Measurements from ENCODE around the gene SLC25A34. TPM values are rescaled to one million over a fixed set of nuclear protein-coding genes. Genes with fewer than 3 reads are reported as not detected.

SLC25A34 gene
- total RNA-seq, 3 donors from 2014 or later (not counting 1 experiment from before 2014, with no cell fraction given): 0.73 to 1.8 (median 1.6) TPM

DNA sequence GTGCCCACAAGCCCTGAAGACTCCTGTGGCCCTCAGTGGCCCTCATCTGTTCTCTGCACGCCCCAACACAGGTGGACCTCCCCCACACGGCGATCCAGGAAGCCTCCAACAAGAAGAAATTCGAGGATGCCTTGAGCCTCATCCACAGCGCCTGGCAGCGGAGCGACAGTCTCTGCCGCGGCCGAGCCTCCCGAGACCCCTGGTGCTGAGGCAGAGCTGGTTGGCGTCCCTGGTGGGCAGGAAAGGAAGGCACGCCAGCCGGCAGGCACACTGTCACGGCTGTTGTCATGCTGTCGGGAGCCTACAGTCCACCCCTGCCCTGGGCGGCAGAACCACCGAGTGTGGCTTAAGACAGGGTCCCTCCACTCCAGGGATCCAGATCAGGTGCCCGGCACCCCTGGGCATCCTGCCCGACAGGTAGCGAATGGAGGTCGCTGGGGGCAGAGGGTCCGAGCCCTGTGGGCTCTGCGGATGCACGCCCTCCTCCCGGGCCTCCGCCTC lies 2.3 kb upstream of the SLC25A34 start:
- Mint-ChIP-seq H3K9me3 (no peaks in the 10 kb centered on the region), H3K27ac (no peak overlapping the region), H3K4me1 (no peaks in the 10 kb centered on the region), H3K4me3 (no peak overlapping the region), H3K36me3 (no peaks in the 10 kb centered on the region), H3K27me3 (ENCODE audit: low read depth in 2 of 2) (no peaks in the 10 kb centered on the region)
- ATAC-seq: no peak
- TF ChIP-seq CTCF (IDR thresholded peaks at IDR 0.05): no peak
- no peak overlapping the region for H3K4me3 ChIP-seq (ENCODE audit: low read length)
- H3K4me1 ChIP-seq (ENCODE audit: control insufficient read depth, insufficient read depth, low read length): no peaks in the 10 kb centered on the region
- H3K9me3 ChIP-seq (ENCODE audit: control insufficient read depth, insufficient read depth, low read length): no peaks in the 10 kb centered on the region
- H3K36me3 ChIP-seq (ENCODE audit: control insufficient read depth, insufficient read depth, low read length): peaks cover 41% of the 10 kb centered on the region
- no peaks in the 10 kb centered on the region for H3K27me3 ChIP-seq (ENCODE audit: control insufficient read depth, insufficient read depth, low read length)
- H3K27ac ChIP-seq (ENCODE audit: low read length): no peak overlapping the region
- intact Hi-C loops (cut with micrococcal nuclease): no loop called here
- whole genome bisulfite sequencing (ENCODE audit: insufficient coverage): 96% methylated on average over 27 of the region's 27 CpGs
- DNase-seq: no peak

DNA sequence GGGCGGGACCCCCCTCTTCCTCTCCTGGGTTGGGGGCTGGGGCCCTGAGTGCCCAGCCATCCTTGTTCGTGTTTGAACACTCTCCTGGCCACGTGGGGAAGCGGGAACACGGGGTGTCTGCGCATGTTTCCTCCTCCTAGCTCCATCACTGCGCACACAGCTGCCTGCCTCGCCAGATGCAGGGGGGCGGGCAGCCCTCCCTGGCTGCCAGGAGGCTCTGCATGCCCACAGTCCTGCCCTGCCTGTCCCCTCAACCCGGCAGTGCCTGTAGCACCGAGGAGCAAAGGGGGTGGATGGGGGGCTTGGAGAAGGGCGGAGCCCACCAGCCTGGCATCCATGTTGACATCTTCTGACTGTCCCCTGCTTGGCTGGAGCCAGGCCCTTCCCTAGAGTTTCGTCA lies 1.8 kb upstream of the SLC25A34 start:
- Histone ChIP-seq H3K4me1 (ENCODE audit: control insufficient read depth, insufficient read depth, low read length) (no peaks in the 10 kb centered on the region), H3K27me3 (ENCODE audit: control insufficient read depth, insufficient read depth, low read length) (no peaks in the 10 kb centered on the region), H3K36me3 (ENCODE audit: control insufficient read depth, insufficient read depth, low read length) (peaks cover 35% of the 10 kb centered on the region), H3K9me3 (ENCODE audit: control insufficient read depth, insufficient read depth, low read length) (no peaks in the 10 kb centered on the region), H3K4me3 (ENCODE audit: low read length) (no peak overlapping the region), H3K27ac (ENCODE audit: low read length) (no peak overlapping the region)
- Mint-ChIP-seq H3K4me1 (no peaks in the 10 kb centered on the region), H3K4me3 (no peak overlapping the region), H3K9me3 (no peaks in the 10 kb centered on the region), H3K27me3 (ENCODE audit: low read depth in 2 of 2) (no peaks in the 10 kb centered on the region), H3K27ac (no peak overlapping the region), H3K36me3 (no peaks in the 10 kb centered on the region)
- intact Hi-C loops (cut with micrococcal nuclease): no loop called here
- WGBS (ENCODE audit: insufficient coverage): 93% methylated on average over 13 of the region's 13 CpGs
- ATAC-seq (no peak), DNase-seq (no peak)
- no peak for TF ChIP-seq CTCF (IDR thresholded peaks at IDR 0.05)

DNA sequence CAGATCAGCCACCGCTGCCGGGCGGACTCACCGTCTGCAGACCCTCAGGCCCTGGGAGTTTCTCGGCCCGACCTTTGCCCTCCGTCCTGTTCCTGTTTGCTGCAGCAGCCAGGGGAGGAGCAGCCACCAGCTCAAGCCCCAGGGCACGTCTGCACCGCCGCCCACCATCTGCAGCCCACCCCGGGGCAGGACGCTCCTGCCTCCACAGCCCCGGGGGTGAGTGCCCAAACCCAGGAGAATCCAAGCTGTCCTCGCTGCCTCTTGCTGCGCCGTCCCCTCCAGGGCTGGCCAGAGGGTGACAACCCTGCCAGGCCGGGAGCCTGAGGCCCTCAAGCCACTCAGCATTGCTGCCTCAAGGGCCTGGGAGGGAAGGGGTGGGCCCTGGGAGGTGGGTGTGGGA lies 1.2 kb upstream of the SLC25A34 start:
- no peaks in the 10 kb centered on the region for H3K27me3 Mint-ChIP-seq (ENCODE audit: low read depth in 2 of 2)
- no peaks in the 10 kb centered on the region for H3K27me3 ChIP-seq (ENCODE audit: control insufficient read depth, insufficient read depth, low read length)
- H3K4me1 ChIP-seq (ENCODE audit: control insufficient read depth, insufficient read depth, low read length): no peaks in the 10 kb centered on the region
- TF ChIP-seq CTCF (IDR thresholded peaks at IDR 0.05): no peak
- intact Hi-C loops (cut with micrococcal nuclease): no loop called here
- no peak for ATAC-seq
- H3K4me3 Mint-ChIP-seq: no peak overlapping the region
- no peak for DNase-seq
- no peaks in the 10 kb centered on the region for H3K9me3 Mint-ChIP-seq
- peaks cover 31% of the 10 kb centered on the region for H3K36me3 ChIP-seq (ENCODE audit: control insufficient read depth, insufficient read depth, low read length)
- no peaks in the 10 kb centered on the region for H3K4me1 Mint-ChIP-seq
- H3K27ac ChIP-seq (ENCODE audit: low read length): no peak overlapping the region
- no peaks in the 10 kb centered on the region for H3K9me3 ChIP-seq (ENCODE audit: control insufficient read depth, insufficient read depth, low read length)
- H3K36me3 Mint-ChIP-seq: no peaks in the 10 kb centered on the region
- no peak overlapping the region for H3K27ac Mint-ChIP-seq
- WGBS (ENCODE audit: insufficient coverage): 95% methylated on average over 17 of the region's 17 CpGs
- H3K4me3 ChIP-seq (ENCODE audit: low read length): no peak overlapping the region

DNA sequence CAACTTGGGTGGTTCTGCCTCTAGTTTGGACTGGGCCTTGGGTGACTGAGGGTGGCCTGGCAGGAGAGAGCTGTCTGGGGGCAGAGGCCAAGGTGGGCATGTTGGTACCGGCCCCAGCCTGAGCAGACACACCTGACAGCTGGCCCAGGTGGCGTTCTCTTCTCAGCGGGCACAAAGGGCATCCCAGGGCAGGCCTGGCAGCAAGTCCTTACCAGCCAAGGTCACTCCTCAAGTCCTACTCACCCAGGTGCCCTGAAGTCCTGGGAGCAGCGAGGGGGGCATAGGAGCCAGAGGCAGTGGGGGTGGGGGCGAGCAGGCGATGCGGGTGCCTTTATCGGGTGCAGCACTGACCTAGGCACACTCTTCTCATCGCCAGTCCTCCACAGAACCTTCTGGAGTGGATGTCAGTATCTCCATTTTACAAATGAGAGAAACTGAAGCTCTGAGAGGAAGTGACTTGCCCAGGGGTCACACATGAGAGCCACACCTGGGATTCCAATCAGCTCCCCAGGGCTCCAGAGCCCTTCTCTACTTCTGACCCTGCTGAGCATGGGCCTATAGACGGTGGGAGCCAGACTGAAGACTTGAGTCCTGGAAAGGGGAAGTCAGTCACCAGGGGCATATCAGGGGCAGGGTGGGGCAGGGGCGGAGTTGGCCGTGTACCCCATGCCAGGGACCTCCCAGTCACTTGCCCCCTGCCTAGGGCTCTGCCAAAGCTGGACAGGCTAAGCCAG lies 587 bp upstream of the SLC25A34 start:
- H3K27me3 Mint-ChIP-seq (ENCODE audit: low read depth in 2 of 2): no peaks in the 10 kb centered on the region
- H3K4me3 Mint-ChIP-seq: no peak overlapping the region
- no peaks in the 10 kb centered on the region for H3K36me3 Mint-ChIP-seq
- H3K27ac ChIP-seq (ENCODE audit: low read length): no peak overlapping the region
- H3K27ac Mint-ChIP-seq: no peak overlapping the region
- no peak overlapping the region for H3K4me3 ChIP-seq (ENCODE audit: low read length)
- peaks cover 29% of the 10 kb centered on the region for H3K36me3 ChIP-seq (ENCODE audit: control insufficient read depth, insufficient read depth, low read length)
- DNase-seq (no peak), ATAC-seq (no peak)
- no peaks in the 10 kb centered on the region for H3K4me1 ChIP-seq (ENCODE audit: control insufficient read depth, insufficient read depth, low read length)
- H3K9me3 Mint-ChIP-seq: no peaks in the 10 kb centered on the region
- intact Hi-C loops (cut with micrococcal nuclease): no loop called here
- 86% methylated on average over 12 of the region's 12 CpGs for WGBS (ENCODE audit: insufficient coverage)
- no peaks in the 10 kb centered on the region for H3K4me1 Mint-ChIP-seq
- no peaks in the 10 kb centered on the region for H3K27me3 ChIP-seq (ENCODE audit: control insufficient read depth, insufficient read depth, low read length)
- no peaks in the 10 kb centered on the region for H3K9me3 ChIP-seq (ENCODE audit: control insufficient read depth, insufficient read depth, low read length)
- TF ChIP-seq CTCF (IDR thresholded peaks at IDR 0.05): no peak
